ENCODE results near the gene GALNT2.

GALNT2 gene

DNA sequence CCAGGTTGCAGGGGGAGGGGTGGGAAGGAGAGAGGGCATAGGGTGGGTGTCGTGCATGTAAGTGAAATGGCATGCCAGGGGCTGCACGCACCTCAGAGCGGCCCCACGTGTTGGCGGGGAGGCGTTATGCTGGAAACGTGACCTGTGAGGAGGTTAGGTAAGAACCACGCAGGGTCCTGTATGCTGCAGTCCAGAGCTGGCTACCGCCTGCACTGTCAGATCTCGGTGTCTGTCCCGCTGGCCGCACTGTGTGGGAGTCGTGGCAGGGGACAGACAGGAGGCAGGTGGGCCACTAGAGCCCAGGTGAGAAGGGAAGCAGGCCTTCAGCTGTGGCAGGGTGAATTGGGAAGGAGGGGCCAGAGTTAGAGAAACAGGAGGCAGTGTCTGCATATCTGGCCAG lies 79.7 kb downstream of the GALNT2 start:
- no peak for DNase-seq (ENCODE audit: low spot score)

- DNase-seq (ENCODE audit: low spot score), result no peak
Measured at GRCh38 chr1:230147253-230148125, 80.5 kb downstream of the GALNT2 start.

DNA sequence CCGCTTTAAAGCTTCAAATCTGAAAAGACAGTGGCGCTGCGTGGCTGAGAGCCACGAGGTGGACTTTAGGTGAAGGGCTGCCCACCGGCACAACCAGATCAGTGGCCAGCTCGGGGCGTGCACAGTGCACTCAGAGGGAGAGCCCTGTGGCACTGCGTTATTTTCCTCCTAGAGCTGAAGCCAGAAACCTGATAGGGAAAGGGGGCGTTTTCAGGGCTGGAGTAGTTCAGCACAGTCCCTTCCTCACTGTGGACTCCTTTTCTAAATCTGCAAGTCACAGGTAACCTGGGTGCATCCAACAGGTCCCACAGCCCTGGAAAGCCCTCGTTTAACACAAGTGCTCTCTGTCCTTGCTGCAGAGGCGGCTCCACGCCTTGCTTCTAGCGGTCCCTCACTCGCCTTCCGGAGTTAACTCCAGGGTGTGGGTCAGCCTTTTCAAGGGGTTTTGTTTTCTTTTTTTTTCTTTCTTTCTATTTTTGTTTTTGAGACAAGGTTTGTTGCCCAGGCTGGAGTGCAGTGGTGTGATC lies 81.2 kb downstream of the GALNT2 start:
- DNase-seq (ENCODE audit: low spot score), result no peak

GRCh38 chr1:230148768-230149469 lies 81.9 kb downstream of the GALNT2 start:
- no peak for DNase-seq (ENCODE audit: low spot score)

DNA sequence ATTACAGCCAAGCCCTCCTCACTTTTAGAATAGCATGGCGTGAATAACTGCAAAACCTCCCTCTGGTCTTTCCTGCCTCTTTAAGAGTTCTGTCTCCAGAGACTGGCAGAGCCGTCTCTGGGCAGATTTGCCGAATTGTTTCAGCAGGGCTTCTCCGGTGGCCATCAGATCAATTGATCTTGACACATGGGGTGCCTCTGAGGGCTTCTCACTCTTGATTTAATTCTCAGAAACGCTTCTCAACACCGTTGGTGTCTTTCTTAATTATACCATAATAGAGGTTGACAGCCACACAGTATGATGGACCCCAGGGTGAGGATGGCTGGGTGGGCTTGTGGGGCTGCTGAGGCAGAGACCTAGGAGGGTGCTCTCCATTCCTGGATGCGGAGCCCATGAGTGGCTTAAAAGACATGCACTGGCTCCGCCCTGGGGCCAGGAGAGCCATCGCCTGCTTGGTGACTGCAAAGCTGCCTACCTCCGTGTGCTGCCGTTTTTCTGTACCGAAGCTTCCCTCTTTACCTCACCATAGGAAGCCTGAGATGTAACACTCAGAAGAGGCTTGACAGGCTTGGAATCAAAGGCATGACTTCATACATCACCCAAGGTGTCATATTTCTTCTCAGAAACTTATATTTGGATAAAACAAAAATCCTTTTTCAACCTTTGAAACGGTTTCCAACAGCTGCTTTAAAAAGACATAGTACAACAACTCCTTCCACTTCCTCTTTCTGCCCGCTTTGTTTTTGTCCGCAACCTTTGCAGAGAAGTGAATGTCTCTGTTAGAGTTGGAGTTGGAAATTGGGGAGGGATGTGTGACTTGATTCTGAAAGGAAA lies 82.9 kb downstream of the GALNT2 start:
- DNase-seq (ENCODE audit: low spot score), result no peak

- DNase-seq (ENCODE audit: low spot score), result no peak
Measured at GRCh38 chr1:230150615-230151014, 83.6 kb downstream of the GALNT2 start.

DNA sequence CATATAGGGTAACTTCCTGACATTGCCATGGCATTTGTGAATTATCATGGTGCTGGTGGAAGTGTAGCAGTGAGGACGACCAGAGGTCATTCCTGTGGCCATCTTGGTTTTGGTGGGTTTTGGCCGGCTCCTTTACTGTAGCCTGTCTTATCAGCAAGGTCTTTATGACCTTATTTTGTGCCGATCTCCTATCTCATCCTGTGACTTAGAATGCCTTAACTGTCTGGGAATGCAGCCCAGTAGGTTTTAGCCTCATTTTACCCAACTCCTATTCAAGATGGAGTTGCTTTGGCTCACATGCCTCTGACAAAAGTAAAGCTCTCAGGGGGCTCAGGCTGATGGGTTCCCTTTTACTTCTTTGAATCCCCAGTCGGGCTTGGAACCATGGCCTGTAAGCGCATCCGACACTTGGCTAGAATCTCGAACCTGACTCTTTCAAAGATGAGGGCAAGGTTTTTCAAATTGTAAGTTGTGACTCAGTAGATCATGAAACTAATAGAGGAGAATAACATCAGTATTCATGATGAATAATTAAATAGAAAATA lies 85.0 kb downstream of the GALNT2 start:
- no peak for DNase-seq (ENCODE audit: low spot score)

GRCh38 chr1:230152999-230153398 lies 86.0 kb downstream of the GALNT2 start:
- DNase-seq (ENCODE audit: low spot score), result no peak

- no peak for DNase-seq (ENCODE audit: low spot score)
Measured at GRCh38 chr1:230153641-230154296, 86.7 kb downstream of the GALNT2 start.

DNA sequence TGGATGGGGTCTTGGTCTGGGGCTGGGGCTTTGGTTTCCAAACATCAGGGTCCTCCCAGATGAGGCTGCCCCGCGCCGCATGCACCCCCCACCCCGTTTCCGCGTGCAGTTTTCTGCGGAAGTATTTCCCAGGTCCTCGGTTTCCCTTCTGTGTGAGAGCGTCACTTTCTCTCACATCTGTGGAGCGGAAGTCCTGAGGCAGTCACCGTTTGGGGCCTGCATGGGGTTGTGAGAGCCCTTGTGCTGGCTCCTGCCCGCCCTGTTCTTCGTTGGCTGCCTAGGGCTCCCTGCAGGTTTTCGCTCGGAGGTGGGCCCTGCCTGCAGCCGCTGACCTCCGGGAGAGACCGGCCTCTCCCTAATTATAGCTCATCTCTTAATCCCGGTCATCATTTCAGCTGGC lies 88.0 kb downstream of the GALNT2 start:
- DNase-seq (ENCODE audit: low spot score), result no peak

DNA sequence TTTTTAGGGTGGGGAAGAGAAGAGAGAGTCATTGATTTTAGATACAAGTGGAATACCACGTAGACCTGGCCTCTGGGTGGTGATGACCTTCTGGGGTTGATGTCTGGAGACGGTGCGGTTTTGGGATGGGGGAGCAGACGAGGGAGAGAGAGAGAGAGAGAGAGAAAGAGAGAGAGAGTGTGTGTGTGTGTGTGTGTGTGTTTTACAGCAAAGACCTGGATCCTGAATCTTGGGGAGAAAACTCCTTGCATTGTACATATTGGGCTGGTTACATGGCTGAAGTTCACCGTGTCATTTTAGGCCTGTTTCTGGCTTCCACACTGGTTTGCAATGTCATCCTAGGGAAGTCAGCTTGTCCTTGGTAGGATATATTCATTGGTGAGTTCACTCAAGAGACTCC lies 89.0 kb downstream of the GALNT2 start:
- no peak for DNase-seq (ENCODE audit: low spot score)

DNA sequence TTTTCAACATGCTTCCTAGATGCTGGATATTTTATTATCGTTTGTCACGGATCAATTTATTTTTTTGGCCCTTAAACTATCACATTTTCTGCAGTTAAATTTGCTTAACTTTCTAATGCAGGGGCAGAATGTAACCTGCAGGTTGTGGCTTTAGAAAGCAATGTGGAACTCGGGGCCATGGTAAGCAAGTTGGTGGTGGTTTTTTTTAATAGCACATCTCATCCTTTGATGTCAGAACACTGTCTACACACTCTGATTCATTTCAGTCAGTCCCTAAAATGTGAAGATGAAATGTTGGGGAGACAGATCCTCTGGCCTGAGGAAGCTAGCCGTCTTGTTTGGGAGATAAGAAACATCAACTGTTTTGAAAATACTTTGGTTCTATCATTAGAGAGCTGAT lies 89.5 kb downstream of the GALNT2 start:
- no peak for DNase-seq (ENCODE audit: low spot score)

GRCh38 chr1:230157420-230158390 lies 90.7 kb downstream of the GALNT2 start:
- no peak for DNase-seq (ENCODE audit: low spot score)

DNA sequence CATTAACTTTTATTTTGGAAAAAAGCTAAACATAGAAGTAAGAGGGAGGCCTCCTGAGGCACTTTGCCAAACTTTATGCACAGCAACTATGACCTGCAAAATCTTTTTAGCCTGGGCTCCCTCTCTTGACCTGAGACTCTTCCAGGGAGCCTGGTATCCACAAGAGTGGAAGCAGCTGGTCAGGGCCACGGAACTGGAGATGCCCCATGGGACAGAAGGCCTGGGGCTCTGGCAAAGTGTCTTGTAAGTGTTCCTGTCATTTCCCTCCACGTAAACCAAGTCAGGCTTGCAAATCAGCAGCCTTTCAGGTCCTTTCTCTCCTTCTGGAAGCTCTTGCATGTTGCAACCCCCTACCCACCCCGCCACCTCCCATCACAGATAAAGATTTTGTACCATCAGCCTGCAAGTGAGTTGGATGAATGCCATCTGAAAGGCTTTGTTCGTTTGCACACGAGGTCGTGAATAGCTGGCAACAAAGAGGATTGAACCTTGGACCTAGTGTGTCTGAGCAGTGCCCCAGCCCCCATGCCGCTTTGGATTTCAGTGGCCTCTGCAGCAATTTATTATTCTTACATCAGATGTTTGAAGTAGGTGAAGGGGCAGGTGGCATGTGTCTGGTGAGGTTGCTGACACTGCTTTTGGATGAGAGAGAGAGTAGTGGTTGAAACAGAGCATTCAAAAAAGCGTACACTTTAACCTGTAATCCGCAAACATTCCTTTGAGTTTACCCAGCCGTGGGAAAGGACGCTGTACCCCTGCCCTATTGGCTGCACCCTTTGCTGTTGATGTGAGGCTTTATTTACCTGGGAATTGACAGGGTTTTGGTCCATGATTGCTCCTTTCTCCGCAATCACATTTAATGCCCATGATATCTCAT lies 91.6 kb downstream of the GALNT2 start:
- no peak for DNase-seq (ENCODE audit: low spot score)

GRCh38 chr1:230159580-230159979 lies 92.5 kb downstream of the GALNT2 start:
- DNase-seq (ENCODE audit: low spot score), result no peak

- DNase-seq (ENCODE audit: low spot score), result no peak
Measured at GRCh38 chr1:230160957-230161771, 94.1 kb downstream of the GALNT2 start.

GRCh38 chr1:230163205-230163604 lies 96.2 kb downstream of the GALNT2 start:
- DNase-seq (ENCODE audit: low spot score), result no peak

DNA sequence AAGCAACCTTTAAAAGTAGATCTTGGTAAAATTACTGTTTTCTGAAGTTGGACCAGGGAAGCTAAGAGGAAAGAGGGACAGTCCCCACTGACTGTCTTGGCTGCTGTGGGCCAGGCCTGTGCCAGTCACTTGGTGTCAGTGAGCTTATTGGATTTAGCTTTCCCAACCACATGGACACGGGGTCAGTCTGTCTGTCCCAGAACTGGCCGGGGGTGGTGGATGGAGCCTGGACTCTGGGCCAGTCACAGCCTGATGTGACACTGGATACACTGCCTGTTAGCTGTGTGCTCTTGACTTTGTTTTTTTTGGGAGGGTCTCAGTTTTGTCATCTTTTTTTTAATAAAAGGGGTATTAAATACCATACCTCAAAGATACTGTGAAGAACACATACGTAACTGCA lies 96.7 kb downstream of the GALNT2 start:
- no peak for DNase-seq (ENCODE audit: low spot score)

All from LoVo (cell line).